MM.1S (cell line): ENCODE results near the gene CDC123.

ENCODE experiments used
- CTCF ChIP-seq: fragments of 300-600 bp; sonication (generic); IDR thresholded peaks from 2 replicates; pipeline ENCODE4 v1.5.1; 2016; ENCODE audit warnings: antibody characterized with exemption, low read length, mixed read lengths
- EZH2 ChIP-seq: fragments of 300-600 bp; sonication (generic); optimal IDR thresholded peaks from 2 replicates; pipeline ENCODE3; 2017; ENCODE audit warnings: low read depth, mild to moderate bottlenecking, antibody characterized with exemption, low read length, mixed read lengths

GRCh38 chr10:12262278-12262981 lies 66.4 kb downstream of the CDC123 start:
- TF ChIP-seq EZH2, result no peak
- TF ChIP-seq CTCF, result no peak
